HK-2 (cell line): Measurements from ENCODE around the gene HNRNPAB.
"Not testable (repeated sequence)": the region's sequence is repeated elsewhere in the genome, so short reads cannot be mapped to it uniquely, and the experiment has no call there.

Experiments
- DNase-seq: peaks from one replicate; pipeline ENCODE4 v3.0.0-alpha.2; 2018; ENCODE audit not compliant: unreplicated experiment

HNRNPAB gene

GRCh38 chr5:178245389-178245788 lies 41.1 kb downstream of the HNRNPAB start:
- no peak for DNase-seq

DNA sequence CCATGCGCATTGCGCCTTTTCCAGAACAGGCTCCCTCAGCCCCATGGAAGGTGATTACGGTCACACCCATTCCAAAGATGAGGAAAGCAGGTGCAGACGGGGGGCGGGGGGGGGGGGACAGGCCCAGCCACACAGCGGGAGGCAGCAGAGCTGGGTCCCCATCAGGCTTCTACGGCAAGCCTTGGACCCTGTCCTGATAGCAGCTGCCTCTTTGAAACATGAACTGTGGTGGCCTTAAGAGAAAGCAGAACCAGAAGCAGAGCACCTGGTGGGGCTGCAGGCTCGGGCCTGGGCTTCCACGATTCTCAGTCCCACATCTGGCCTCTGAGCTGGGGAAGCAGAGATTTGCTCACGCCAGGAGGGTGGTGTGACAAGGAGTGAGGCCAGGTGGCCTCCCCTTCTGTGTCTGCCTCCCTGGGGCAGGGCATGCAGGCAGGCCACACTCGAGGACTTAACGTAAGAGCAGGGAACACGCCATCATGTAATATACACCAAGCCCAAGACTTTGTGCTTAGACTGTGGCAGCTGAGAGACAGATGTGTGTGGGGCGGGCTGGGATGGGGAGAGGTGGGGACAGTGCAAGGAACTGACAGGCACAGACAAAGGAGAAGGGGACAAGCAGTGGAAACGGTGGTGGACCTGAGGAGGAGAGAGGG lies 42.4 kb downstream of the HNRNPAB start:
- DNase-seq = no peak

GRCh38 chr5:178247481-178248456 lies 43.4 kb downstream of the HNRNPAB start:
- no peak for DNase-seq

GRCh38 chr5:178248750-178249149 lies 44.4 kb downstream of the HNRNPAB start:
- DNase-seq = no peak

DNA sequence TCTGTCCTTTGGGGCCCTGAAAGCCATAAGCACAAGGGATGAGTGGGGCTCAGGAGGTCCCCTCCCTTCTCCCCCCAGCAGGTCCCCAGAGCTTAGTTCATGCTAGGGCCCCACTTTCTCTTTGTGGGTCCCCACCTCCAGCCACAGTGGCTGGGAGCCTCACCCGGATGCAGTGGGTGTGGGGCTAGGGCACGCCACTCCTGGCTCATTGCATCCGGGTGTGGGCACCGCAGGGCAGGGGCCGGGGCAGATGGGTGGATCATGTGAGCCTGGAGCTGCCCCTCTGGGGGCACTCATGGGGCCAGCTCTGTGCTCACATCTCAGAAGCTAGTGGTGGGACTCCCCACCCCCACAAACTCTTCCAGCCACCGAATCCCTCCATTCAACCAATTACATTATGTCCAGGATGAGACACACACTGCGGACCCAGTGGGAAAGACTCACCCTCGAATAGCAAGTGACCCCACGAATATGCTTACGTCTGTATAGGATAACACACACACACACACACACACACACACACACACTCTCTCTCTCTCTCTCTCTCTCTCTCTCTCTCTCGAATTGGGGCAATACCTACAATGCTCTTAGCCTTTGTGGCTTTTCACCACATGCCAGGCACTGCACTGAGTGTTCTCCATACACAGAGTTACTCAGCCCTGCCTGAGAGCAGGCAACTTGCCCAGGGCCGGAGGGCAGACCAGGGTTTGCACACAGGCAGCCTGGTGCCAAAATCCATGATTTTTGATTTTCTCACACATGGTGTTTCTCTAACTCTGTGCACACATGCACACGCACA lies 45.1 kb downstream of the HNRNPAB start:
- no peak for DNase-seq

- DNase-seq = no peak
Measured at GRCh38 chr5:178250263-178250662, 45.9 kb downstream of the HNRNPAB start.

- DNase-seq = no peak
Measured at GRCh38 chr5:178252258-178252657, 47.9 kb downstream of the HNRNPAB start.

DNA sequence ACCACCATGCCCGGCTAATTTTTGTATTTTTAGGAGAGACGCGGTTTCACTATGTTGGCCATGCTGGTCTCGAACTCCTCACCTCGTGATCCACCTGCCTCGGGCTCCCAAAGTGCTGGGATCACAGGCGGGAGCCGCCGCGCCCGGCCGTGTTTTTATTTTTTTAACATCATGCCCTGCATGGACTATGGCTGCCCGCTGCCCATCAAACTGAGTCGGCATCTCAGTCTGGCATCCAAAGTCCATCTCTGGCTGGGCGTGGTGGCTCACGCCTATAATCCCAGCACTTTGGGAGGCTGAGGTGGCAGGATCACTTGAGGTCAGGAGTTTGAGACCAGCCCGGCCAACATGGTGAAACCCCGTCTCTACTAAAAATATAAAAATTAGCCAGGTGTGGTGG lies 49.3 kb downstream of the HNRNPAB start:
- not testable (repeated sequence) for DNase-seq

GRCh38 chr5:178256746-178257145 lies 52.4 kb downstream of the HNRNPAB start:
- no peak for DNase-seq

DNA sequence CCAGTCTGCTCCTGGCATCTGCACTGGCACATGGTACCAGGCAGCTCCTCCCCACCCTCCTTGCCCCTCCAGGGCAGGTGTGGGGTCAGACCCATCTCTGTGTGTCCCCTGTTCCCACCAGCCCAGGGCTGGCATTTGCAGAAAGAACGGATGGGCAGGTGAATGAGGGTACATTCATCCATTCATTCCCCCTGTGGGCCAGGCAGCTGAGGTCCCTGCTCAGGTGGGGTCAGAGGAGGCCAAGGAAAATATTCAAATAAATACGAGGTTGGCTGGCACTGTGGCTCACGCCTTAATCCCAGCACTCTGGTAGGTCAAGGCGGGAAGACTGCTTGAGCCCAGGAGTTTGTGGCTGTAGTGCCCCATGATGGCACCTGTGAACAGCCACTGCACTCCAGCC lies 53.3 kb downstream of the HNRNPAB start:
- DNase-seq = no peak

DNA sequence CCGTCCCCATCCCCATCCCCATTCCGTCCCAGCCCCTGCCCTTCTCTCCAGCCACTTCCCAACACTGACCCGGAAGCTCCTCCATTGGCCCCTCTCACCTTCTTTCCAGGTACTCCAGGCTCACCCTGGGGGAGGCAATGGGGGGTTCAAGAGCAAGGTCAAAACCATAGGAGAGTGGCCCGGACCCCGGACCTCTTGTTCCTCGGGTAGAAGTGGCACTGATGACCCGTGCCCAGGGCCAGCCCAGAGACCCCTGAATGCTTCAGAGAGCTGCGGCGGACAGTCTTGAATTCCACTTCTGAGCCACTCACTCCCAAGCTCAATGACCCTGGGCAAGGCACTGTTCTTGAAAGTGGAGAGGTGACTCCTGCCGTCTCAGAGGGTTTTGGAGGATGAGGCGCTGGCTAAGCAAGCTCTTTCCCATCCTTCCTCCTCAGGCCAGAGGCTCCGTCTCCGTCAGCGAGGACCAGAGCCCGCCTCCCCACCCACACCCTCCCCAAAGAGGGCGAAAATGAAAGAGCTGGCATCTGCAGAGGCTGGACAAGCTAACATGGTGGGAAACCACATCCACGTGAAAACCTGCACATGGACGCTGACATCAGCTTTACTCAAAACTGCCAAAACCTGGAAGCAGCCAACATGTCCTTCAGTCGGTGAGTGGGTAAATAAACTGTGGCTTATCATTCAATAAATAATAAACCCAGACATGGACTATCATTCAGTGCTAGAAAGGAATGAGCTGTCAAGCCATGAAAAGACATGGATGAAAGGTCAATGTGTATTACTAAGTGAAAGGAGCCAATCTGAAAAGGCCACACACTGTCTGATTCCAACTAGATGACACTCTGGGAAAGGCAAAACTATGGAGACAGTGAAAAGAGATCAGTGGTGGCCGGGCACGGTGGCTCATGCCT lies 55.5 kb downstream of the HNRNPAB start:
- no peak for DNase-seq
